Measurements from ENCODE around the gene SCYGR7. TPM values are rescaled to one million over a fixed set of nuclear protein-coding genes. Genes with fewer than 3 reads are reported as not detected.

SCYGR7 gene
- total and polyA plus RNA-seq, 7 donors, result not detected

GRCh38 chr2:227701556-227701955, 26.6 kb upstream of the SCYGR7 start:
- 14 to 60% methylated on average over 3 of the region's 3 CpGs for WGBS, 2 donors
- intact Hi-C loops (cut with DNase I), result no loop called here

GRCh38 chr2:227703280-227703732, 24.8 kb upstream of the SCYGR7 start:
- Histone ChIP-seq H3K9me3 (no peaks in the 10 kb centered on the region), H3K4me1 (no peaks in the 10 kb centered on the region), H3K27me3 (no peaks in the 10 kb centered on the region), H3K27ac (no peak overlapping the region), H3K36me3 (no peaks in the 10 kb centered on the region), H3K4me3 (no peak overlapping the region)
- DNase-seq, result no peak
- intact Hi-C loops (cut with DNase I), result no loop called here
- TF ChIP-seq CTCF (IDR thresholded peaks at IDR 0.05) (no peak), EP300 (IDR thresholded peaks at IDR 0.05) (no peak), POLR2A (IDR thresholded peaks at IDR 0.05) (no peak), POLR2AphosphoS5 (IDR thresholded peaks at IDR 0.05) (no peak)
- 14 to 56% methylated on average over 4 of the region's 4 CpGs for WGBS, 2 donors

More at GRCh38 chr2:227701556-227701955, 26.6 kb upstream of the SCYGR7 start:
- TF ChIP-seq POLR2A (IDR thresholded peaks at IDR 0.05), result no peak
- no peak for TF ChIP-seq EP300 (IDR thresholded peaks at IDR 0.05)
- TF ChIP-seq CTCF (IDR thresholded peaks at IDR 0.05), result no peak
- TF ChIP-seq POLR2AphosphoS5 (IDR thresholded peaks at IDR 0.05), result no peak
- Histone ChIP-seq H3K9me3 (no peaks in the 10 kb centered on the region), H3K4me3 (no peak overlapping the region), H3K4me1 (no peaks in the 10 kb centered on the region), H3K36me3 (no peaks in the 10 kb centered on the region), H3K27ac (no peak overlapping the region), H3K27me3 (no peaks in the 10 kb centered on the region)
- DNase-seq, result no peak

GRCh38 chr2:227703961-227704360, 24.2 kb upstream of the SCYGR7 start:
- intact Hi-C loops (cut with DNase I), result no loop called here
- WGBS, 2 donors, result 64 to 82% methylated on average over 3 of the region's 3 CpGs
- TF ChIP-seq POLR2A (IDR thresholded peaks at IDR 0.05), result no peak
- no peak for TF ChIP-seq EP300 (IDR thresholded peaks at IDR 0.05)
- no peak for TF ChIP-seq CTCF (IDR thresholded peaks at IDR 0.05)

GRCh38 chr2:227706859-227707258, 21.3 kb upstream of the SCYGR7 start:
- DNase-seq, result no peak

More at GRCh38 chr2:227703961-227704360, 24.2 kb upstream of the SCYGR7 start:
- DNase-seq, result no peak
- Histone ChIP-seq H3K4me1 (no peaks in the 10 kb centered on the region), H3K27ac (no peak overlapping the region), H3K9me3 (no peaks in the 10 kb centered on the region), H3K27me3 (no peaks in the 10 kb centered on the region), H3K36me3 (no peaks in the 10 kb centered on the region), H3K4me3 (no peak overlapping the region)

More at GRCh38 chr2:227706859-227707258, 21.3 kb upstream of the SCYGR7 start:
- Histone ChIP-seq H3K4me3 (no peak overlapping the region), H3K27me3 (no peaks in the 10 kb centered on the region), H3K27ac (no peak overlapping the region), H3K4me1 (no peaks in the 10 kb centered on the region), H3K9me3 (no peaks in the 10 kb centered on the region), H3K36me3 (no peaks in the 10 kb centered on the region)
- intact Hi-C loops (cut with DNase I), result no loop called here
- TF ChIP-seq EP300 (IDR thresholded peaks at IDR 0.05), result no peak
- TF ChIP-seq POLR2AphosphoS5 (IDR thresholded peaks at IDR 0.05), result no peak
- no peak for TF ChIP-seq CTCF (IDR thresholded peaks at IDR 0.05)
- TF ChIP-seq POLR2A (IDR thresholded peaks at IDR 0.05), result no peak
- 32 to 73% methylated on average over 4 of the region's 4 CpGs for WGBS, 2 donors
